Measurements from ENCODE around the gene GNA12. TPM values are rescaled to one million over a fixed set of nuclear protein-coding genes. Genes with fewer than 3 reads are reported as not detected.

GNA12 gene
- total and polyA plus RNA-seq, 10 of the 15 experiments (the other 5 are each of a cell fraction or from before 2014, with no cell fraction given): 1.9 to 51.8 (median 12.6) TPM

DNA sequence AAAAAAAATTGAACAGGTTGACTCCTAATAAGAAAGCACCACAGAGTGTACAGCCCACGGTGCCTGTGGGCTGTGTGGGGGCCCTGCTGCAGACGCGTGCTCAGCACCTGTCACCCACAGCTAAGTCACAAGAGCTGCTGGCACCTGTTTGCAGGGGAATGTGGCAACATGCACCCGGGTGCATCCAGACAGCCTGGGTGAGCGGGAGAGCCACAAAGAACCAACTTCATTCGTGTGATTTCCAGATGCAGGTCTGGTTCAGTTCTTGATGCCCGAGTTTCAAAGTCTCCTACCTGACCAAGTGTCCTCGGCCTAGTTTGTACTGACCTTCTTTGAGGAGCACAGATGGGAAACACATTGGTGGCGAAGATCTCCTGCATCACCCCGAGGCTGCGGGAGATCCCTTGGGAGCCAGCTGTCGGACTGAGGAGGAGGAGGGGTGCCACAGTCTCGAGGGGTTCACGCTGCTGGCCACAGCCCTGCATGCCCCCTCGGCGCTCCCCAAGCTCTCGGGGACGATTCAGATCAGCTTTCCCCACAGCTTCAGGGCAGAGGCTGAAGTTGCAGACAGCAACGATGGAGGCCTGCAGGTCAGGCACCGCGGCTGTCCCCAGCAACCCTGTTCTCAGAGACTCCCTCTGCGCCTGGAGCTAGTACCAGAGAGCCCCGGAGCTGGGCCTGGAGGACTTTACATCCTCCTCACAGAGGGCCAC lies 120.8 kb downstream of the GNA12 start:
- intact Hi-C loops (cut with micrococcal nuclease; ENCODE audit: unreplicated experiment): no loop called here
- Histone ChIP-seq H3K9ac (ENCODE audit: control insufficient read depth, insufficient read depth, low read length) (no peak overlapping the region), H3K79me2 (ENCODE audit: control insufficient read depth, insufficient read depth, low read length) (no peaks in the 10 kb centered on the region), H3K27me3 (replicated peaks in 1 of 2; ENCODE audit: control insufficient read depth in 2 of 2, insufficient read depth in 2 of 2, low read length in 1 of 2) (no peaks in the 10 kb centered on the region), H3K4me3 (no peak overlapping the region), H3K36me3 (ENCODE audit: control insufficient read depth in 2 of 2, insufficient read depth in 2 of 2, low read length in 1 of 2) (no peaks in the 10 kb centered on the region; a peak in 1 of 4 replicates), H3K27ac (ENCODE audit: control insufficient read depth, insufficient read depth) (no peak overlapping the region), H2AFZ (ENCODE audit: control insufficient read depth, low read depth, low read length) (no peak overlapping the region), H3K4me1 (ENCODE audit: control insufficient read depth, insufficient read depth, low read length) (peaks cover 7% of the 10 kb centered on the region), H3K9me3 (replicated peaks; ENCODE audit: control insufficient read depth, insufficient read depth, low read length) (no peaks in the 10 kb centered on the region; the same call in 2 of the 3 replicates), H3K4me2 (ENCODE audit: control insufficient read depth, insufficient read depth) (no peak overlapping the region), H4K20me1 (ENCODE audit: control insufficient read depth, insufficient read depth) (no peaks in the 10 kb centered on the region)
- TF ChIP-seq RBBP5 (conservative IDR thresholded peaks at IDR 0.05): no peak
- no peak for TF ChIP-seq SUZ12 (IDR thresholded peaks at IDR 0.05; ENCODE audit: unreplicated experiment)
- no peak for TF ChIP-seq RAD51 (IDR thresholded peaks at IDR 0.05)
- TF ChIP-seq FOXM1 (IDR thresholded peaks at IDR 0.05; ENCODE audit: low read depth, low read length): no peak
- TF ChIP-seq LARP7 (IDR thresholded peaks at IDR 0.05): no peak
- TF ChIP-seq TAF1 (IDR thresholded peaks at IDR 0.05; ENCODE audit: borderline replicate concordance, low read depth, low read length): no peak
- TF ChIP-seq, protein P1, sequence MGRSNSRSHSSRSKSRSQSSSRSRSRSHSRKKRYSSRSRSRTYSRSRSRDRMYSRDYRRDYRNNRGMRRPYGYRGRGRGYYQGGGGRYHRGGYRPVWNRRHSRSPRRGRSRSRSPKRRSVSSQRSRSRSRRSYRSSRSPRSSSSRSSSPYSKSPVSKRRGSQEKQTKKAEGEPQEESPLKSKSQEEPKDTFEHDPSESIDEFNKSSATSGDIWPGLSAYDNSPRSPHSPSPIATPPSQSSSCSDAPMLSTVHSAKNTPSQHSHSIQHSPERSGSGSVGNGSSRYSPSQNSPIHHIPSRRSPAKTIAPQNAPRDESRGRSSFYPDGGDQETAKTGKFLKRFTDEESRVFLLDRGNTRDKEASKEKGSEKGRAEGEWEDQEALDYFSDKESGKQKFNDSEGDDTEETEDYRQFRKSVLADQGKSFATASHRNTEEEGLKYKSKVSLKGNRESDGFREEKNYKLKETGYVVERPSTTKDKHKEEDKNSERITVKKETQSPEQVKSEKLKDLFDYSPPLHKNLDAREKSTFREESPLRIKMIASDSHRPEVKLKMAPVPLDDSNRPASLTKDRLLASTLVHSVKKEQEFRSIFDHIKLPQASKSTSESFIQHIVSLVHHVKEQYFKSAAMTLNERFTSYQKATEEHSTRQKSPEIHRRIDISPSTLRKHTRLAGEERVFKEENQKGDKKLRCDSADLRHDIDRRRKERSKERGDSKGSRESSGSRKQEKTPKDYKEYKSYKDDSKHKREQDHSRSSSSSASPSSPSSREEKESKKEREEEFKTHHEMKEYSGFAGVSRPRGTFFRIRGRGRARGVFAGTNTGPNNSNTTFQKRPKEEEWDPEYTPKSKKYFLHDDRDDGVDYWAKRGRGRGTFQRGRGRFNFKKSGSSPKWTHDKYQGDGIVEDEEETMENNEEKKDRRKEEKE (IDR thresholded peaks at IDR 0.05): no peak
- TF ChIP-seq, protein P2, sequence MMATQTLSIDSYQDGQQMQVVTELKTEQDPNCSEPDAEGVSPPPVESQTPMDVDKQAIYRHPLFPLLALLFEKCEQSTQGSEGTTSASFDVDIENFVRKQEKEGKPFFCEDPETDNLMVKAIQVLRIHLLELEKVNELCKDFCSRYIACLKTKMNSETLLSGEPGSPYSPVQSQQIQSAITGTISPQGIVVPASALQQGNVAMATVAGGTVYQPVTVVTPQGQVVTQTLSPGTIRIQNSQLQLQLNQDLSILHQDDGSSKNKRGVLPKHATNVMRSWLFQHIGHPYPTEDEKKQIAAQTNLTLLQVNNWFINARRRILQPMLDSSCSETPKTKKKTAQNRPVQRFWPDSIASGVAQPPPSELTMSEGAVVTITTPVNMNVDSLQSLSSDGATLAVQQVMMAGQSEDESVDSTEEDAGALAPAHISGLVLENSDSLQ (IDR thresholded peaks at IDR 0.05): no peak
- POLR2A ChIA-PET: no interaction called here
- 87% methylated on average over 23 of the region's 23 CpGs for WGBS (ENCODE audit: insufficient coverage, insufficient replicate concordance, low lambda C conversion rate, missing lambda C conversion rate)
- ATAC-seq (no peak), FAIRE-seq (no peak), DNase-seq (ENCODE audit: low read depth, low spot score) (no peak)
- SMC1A ChIA-PET (ENCODE audit: uncharacterized antibody, unreplicated experiment): interaction anchor here (1.1 to 2.0 kb wide), 3 partner anchors 13 to 107 kb away, joined by 3 to 10 read pairs (median 3); no protein-coding TSS in a partner anchor
- CTCF ChIA-PET: interaction anchor here (1.0 to 1.2 kb wide), 2 partner anchors 52 to 141 kb away, joined by 3 read pairs; no protein-coding TSS in a partner anchor
- RAD21 ChIA-PET (ENCODE audit: unreplicated experiment): interaction anchor here (0.7 kb wide), 2 partner anchors 28 to 41 kb away, joined by 3 to 4 read pairs; no protein-coding TSS in a partner anchor
- BruUV-seq (replicated peaks): no TSS peak
- in situ Hi-C loops (cut with MboI): no loop called here
